K562 (cell line): ENCODE results near the gene KIRREL1. TPM values are rescaled to one million over a fixed set of nuclear protein-coding genes. Genes with fewer than 3 reads are reported as not detected.
A peak's percentile ranks its signal among the peaks of the same experiment; 100 is the strongest.

ENCODE experiments used
- ATAC-seq: fragments of 200-7000 bp; cut with Tn5 transposase; 3 replicates; pipeline ENCODE4 v1.9.1; 2020; ENCODE audit warnings: moderate library complexity
- BruUV-seq: library from RNA; stranded (reverse); fragments of 400-500 nt; replicated peaks from 2 replicates; lab custom pipeline; 2021; lab: Mats Ljungman, UMichigan
- CTCF ChIA-PET: fragments of 300-600 bp; formaldehyde crosslinking; extraction: SDS; loops from one replicate; lab custom pipeline; 2021; ENCODE audit warnings: low intra/inter-chr PET ratio; lab: Yijun Ruan, JAX
- POLR2A ChIA-PET: fragments of 300-600, 350-650 bp; sonication (Branson Sonifier 250); formaldehyde crosslinking; extraction: SDS; loops from one replicate; lab custom pipeline; 2021; ENCODE audit warnings: antibody characterized with exemption, inconsistent platforms; lab: Yijun Ruan, JAX
- DNase-seq, 4 experiments: peaks; one replicate each; pipeline versions ENCODE4 v3.0.0 to v3.0.0-alpha.2; 2011 to 2018; ENCODE audit warnings: low spot score in 3 of 4, mixed read lengths in 3 of 4; ENCODE audit errors: extremely low read depth in 1 of 4
- FAIRE-seq: peaks from 2 replicates; lab custom pipeline; 2011; peaks lifted over from hg19 to GRCh38; lab: Jason Lieb, UNC
- H2AFZ ChIP-seq: 2 replicates; pipeline ENCODE4 v1.6.0; 2011; ENCODE audit warnings: low read depth, low read length, control low read depth, inconsistent platforms
- H3K27ac ChIP-seq: fragments of 200-600 bp; 3 replicates; pipeline ENCODE4 v1.8.0; 2011; ENCODE audit warnings: low read depth, mild to moderate bottlenecking, control low read depth, inconsistent platforms, low read length, moderate library complexity, mixed read lengths; ENCODE audit errors: extremely low read depth
- H3K27me3 ChIP-seq, 2 experiments: fragments of 300-600 bp in 1 of 2; 2 replicates in 1 of 2; 3 replicates in 1 of 2; pipeline versions ENCODE4 v1.6.0 to v1.8.0; 2011; ENCODE audit warnings: inconsistent platforms in 2 of 2, low read length in 2 of 2, mild to moderate bottlenecking in 1 of 2, mixed read lengths in 1 of 2, moderate library complexity in 1 of 2; ENCODE audit not compliant: control insufficient read depth in 2 of 2, insufficient read depth in 2 of 2
- H3K36me3 ChIP-seq: fragments of 300-600 bp; 3 replicates; pipeline ENCODE4 v1.8.0; 2011; ENCODE audit warnings: mild to moderate bottlenecking, low read length, inconsistent platforms; ENCODE audit not compliant: control insufficient read depth, insufficient read depth
- H3K4me1 ChIP-seq, 2 experiments: fragments of 200-600 bp in 1 of 2; replicated peaks in 1 of 2; 2 replicates in 1 of 2; 3 replicates in 1 of 2; pipeline versions ENCODE4 v1.5.1 to v1.8.0; 2011; ENCODE audit warnings: inconsistent platforms in 2 of 2, low read length in 2 of 2, mild to moderate bottlenecking in 1 of 2, mixed read lengths in 1 of 2, moderate library complexity in 1 of 2; ENCODE audit not compliant: control insufficient read depth in 2 of 2, insufficient read depth in 2 of 2
- H3K4me2 ChIP-seq: 2 replicates; pipeline ENCODE4 v1.6.1; 2011; ENCODE audit warnings: low read length, control low read depth, inconsistent platforms, mixed read lengths; ENCODE audit not compliant: insufficient read depth
- H3K4me3 ChIP-seq: fragments of 200-600 bp; sonication (generic), shearing (Covaris generic); 2 replicates; pipeline ENCODE4 v1.5.1; 2016; ENCODE audit warnings: control low read depth, inconsistent platforms
- H3K79me2 ChIP-seq: fragments of 200-600 bp; 3 replicates; pipeline ENCODE4 v1.8.0; 2011; ENCODE audit warnings: low read length, inconsistent platforms; ENCODE audit not compliant: control insufficient read depth, insufficient read depth
- H3K9ac ChIP-seq, 2 experiments: 2 replicates each; pipeline versions ENCODE4 v1.6.0 to v1.6.1; 2011; ENCODE audit warnings: low read depth in 2 of 2, low read length in 2 of 2, control low read depth in 1 of 2, inconsistent platforms in 1 of 2, mild to moderate bottlenecking in 1 of 2, mixed read lengths in 1 of 2; ENCODE audit not compliant: insufficient read depth in 1 of 2
- H3K9me1 ChIP-seq: one replicate; pipeline ENCODE4 v1.6.0; 2011; ENCODE audit warnings: inconsistent platforms, mild to moderate bottlenecking, low read length, moderate library complexity; ENCODE audit not compliant: control insufficient read depth, insufficient read depth
- H3K9me3 ChIP-seq: replicated peaks from 2 replicates; pipeline ENCODE4 v1.5.1; 2011; ENCODE audit warnings: low read depth, low read length, inconsistent platforms; ENCODE audit not compliant: control insufficient read depth, insufficient read depth
- H4K20me1 ChIP-seq: replicated peaks from 2 replicates; pipeline ENCODE4 v1.6.1; 2011; ENCODE audit warnings: low read length, inconsistent platforms, mixed read lengths; ENCODE audit not compliant: control insufficient read depth, insufficient read depth
- GATAD2B ChIP-seq: fragments of 450-650 bp; IDR thresholded peaks from 2 replicates; pipeline ENCODE4 v1.6.1; 2017; ENCODE audit warnings: mild to moderate bottlenecking, borderline replicate concordance
- JUNB ChIP-seq: fragments of 450-650 bp; formaldehyde crosslinking; conservative IDR thresholded peaks from 2 replicates; pipeline ENCODE4 v1.4.0; 2020; ENCODE audit warnings: mild to moderate bottlenecking
- KAT7 ChIP-seq: sonication (generic); formaldehyde crosslinking; IDR thresholded peaks from 2 replicates; pipeline ENCODE4 v1.8.0; 2022; ENCODE audit warnings: missing genetic modification reagents, mild to moderate bottlenecking, borderline replicate concordance
- NCOA6 ChIP-seq: fragments of 450-650 bp; IDR thresholded peaks from 2 replicates; pipeline ENCODE4 v1.6.1; 2017; ENCODE audit warnings: mild to moderate bottlenecking
- RBM14 ChIP-seq: fragments of 200-400 bp; formaldehyde crosslinking; IDR thresholded peaks from 2 replicates; pipeline ENCODE4 v1.6.1; 2018; ENCODE audit warnings: low read depth, mild to moderate bottlenecking, low read length, moderate library complexity, borderline replicate concordance; ENCODE audit not compliant: insufficient read depth
- SAP30 ChIP-seq: fragments of 200-600 bp; sonication (generic); IDR thresholded peaks from 2 replicates; pipeline ENCODE4 v1.6.1; 2012; ENCODE audit warnings: borderline replicate concordance, low read depth, mild to moderate bottlenecking, moderate library complexity, low read length, control low read depth, inconsistent platforms; ENCODE audit not compliant: insufficient read depth, poor library complexity, severe bottlenecking
- TCFL5 ChIP-seq: fragments of 250-450 bp; sonication (Bioruptor Pico); conservative IDR thresholded peaks from 2 replicates; pipeline ENCODE4 v1.6.1; 2021; ENCODE audit warnings: mild to moderate bottlenecking, moderate library complexity, matching md5 sums
- ZNF408 ChIP-seq: fragments of 250-450 bp; sonication (Bioruptor Pico); IDR thresholded peaks from 2 replicates; pipeline ENCODE4 v1.4.0; 2020; ENCODE audit warnings: low read depth, mild to moderate bottlenecking, moderate library complexity
- ZNF696 ChIP-seq: fragments of 250-450 bp; sonication (Bioruptor Pico); conservative IDR thresholded peaks from 2 replicates; pipeline ENCODE4 v1.4.0; 2020; ENCODE audit warnings: mild to moderate bottlenecking, moderate library complexity
- WGBS: fragments of 100-300 bp; shearing (Covaris generic); methylation state at CpG from one replicate; pipeline ENCODE4 v1.1.6; 2016; ENCODE audit warnings: low coverage, mixed read lengths; ENCODE audit not compliant: insufficient coverage; ENCODE audit errors: missing lambda C conversion rate; 5-methylcytosine and 5-hydroxymethylcytosine counted together
- in situ Hi-C: fragments of 300-500 bp; cut with MboI; formaldehyde crosslinking; loops from 4 replicates; pipeline ENCODE4 v1.15.0; 2018; ENCODE audit warnings: inconsistent platforms, mixed read lengths
- intact Hi-C: fragments of 100-400 bp; cut with micrococcal nuclease; formaldehyde crosslinking; loops from 2 replicates; pipeline ENCODE4 v1.14.2; 2022
- polyA plus RNA-seq, 8 experiments: library from polyadenylated mRNA; depleted of rRNA in 4 of 8; stranded (reverse) in 5 of 8; unstranded in 3 of 8; fragments of >200 nt; fragmentation: Nextera tagmentation in 2 of 8; fragmentation: Illumina TruSeq in 1 of 8; extraction: Ambion mirVana in 2 of 8; extraction: Trizol in 1 of 8; gene quantifications; 2 replicates each; pipeline versions ENCODE4 v1.2.1 to v1.2.3, GENCODE V29; 2011 to 2014; ENCODE audit warnings: inconsistent platforms in 1 of 8, missing spikeins in 1 of 8
- total RNA-seq, 7 experiments: library from RNA; depleted of rRNA in 6 of 7; stranded (reverse); fragments of >200 nt in 6 of 7; fragmentation: Illumina TruSeq in 2 of 7; extraction: Trizol in 2 of 7; gene quantifications; 2 replicates each; pipeline versions ENCODE4 v1.2.1 to v1.2.3, GENCODE V29; 2011 to 2021; ENCODE audit warnings: low replicate concordance in 1 of 7
- TF ChIP-seq, protein P1 (sequence below): fragments of 450-650 bp; IDR thresholded peaks from 2 replicates; pipeline ENCODE4 v1.6.1; 2017; ENCODE audit warnings: mild to moderate bottlenecking, moderate library complexity
- TF ChIP-seq, protein P2 (sequence below), 2 experiments: fragments of 450-650 bp in 1 of 2; sonication (generic) in 1 of 2; formaldehyde crosslinking; conservative IDR thresholded peaks; 2 replicates each; pipeline versions ENCODE4 v1.4.0 to v1.8.1; 2020 to 2022; ENCODE audit warnings: mild to moderate bottlenecking in 1 of 2, missing genetic modification reagents in 1 of 2

The KIRREL1 gene
- total and polyA plus RNA-seq, 9 of the 15 experiments (the other 6 are each of a cell fraction or from before 2014, with no cell fraction given), result under 0.01 to 0.22 (median 0.03) TPM; not detected in 3

DNA sequence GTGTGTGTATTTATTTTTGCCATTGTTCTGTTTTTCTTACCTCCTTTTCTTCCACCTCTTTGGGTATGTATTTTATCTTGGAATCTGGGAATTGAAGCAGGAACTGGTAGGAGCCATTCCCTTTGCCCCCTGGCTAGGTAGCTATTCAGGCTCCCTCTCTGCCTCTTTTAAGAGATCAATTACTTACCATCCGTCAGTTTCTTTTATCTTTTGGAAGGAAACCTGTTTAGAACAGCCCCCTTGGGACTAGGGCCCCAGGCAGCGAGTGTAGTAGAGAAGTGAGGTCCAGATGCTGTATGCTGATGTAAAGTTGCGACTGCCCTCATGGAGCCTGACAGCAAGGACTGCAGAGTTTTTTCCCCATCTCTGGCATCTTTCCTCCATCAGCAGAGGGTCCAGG is 41.6 kb downstream of the KIRREL1 start:
- FAIRE-seq, result no peak
- no peak for ATAC-seq
- Histone ChIP-seq H2AFZ (no peak overlapping the region), H3K4me1 (no peaks in the 10 kb centered on the region), H3K9me1 (no peaks in the 10 kb centered on the region), H3K4me3 (no peak overlapping the region), H3K27ac (no peak overlapping the region), H3K36me3 (no peaks in the 10 kb centered on the region), H3K9ac (no peak overlapping the region), H3K27me3 (peaks cover 6 to 33% of the 10 kb centered on the region in 2 experiments; a peak in 4 of 5 replicates), H4K20me1 (no peaks in the 10 kb centered on the region), H3K79me2 (no peaks in the 10 kb centered on the region), H3K9me3 (no peaks in the 10 kb centered on the region), H3K4me2 (no peak overlapping the region)
- no peak for DNase-seq
- WGBS, result 3% methylated on average over 3 of the region's 3 CpGs
- no peak for TF ChIP-seq ZNF696 (CRISPR knock-in tag)
- intact Hi-C loops, result no loop called here
- ChIA-PET POLR2A (interaction anchor here (1.1 kb wide), 1 partner anchor 45 kb away, joined by 4 read pairs; no protein-coding TSS in a partner anchor), CTCF (interaction anchor here (0.6 to 1.5 kb wide), 2 partner anchors 43 to 1411 kb away, joined by 3 to 10 read pairs; no protein-coding TSS in a partner anchor)
- BruUV-seq, result no TSS peak
- in situ Hi-C loops, result no loop called here

DNA sequence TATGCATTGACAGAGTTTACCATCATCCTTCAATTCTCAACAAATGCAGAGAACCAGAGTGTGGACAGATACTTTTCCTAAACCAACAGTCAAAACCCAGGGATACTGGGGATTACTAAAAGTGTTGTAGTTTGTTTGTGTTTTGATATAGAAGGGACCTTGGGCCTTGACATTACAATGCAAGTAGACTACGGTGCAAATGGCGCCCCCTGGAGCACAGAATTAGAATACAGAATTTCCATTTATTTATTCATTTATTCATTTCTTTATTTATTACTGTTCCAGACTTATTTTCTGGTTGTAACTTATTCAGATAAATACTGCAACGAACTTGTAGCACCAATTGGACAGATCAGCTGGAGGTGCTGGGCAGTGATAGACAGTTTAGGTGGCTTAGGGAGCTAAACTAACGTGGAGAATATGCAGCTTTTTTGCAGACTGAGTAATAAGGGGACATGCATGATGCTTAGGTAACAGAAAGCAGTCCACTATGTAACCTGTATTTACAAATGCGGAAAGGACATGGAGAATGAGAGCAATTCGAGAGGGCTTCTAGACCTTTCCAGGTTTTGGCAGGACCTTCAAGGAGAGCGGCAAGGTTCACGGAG is 42.6 kb downstream of the KIRREL1 start:
- CTCF ChIA-PET, result interaction anchor here (1.5 kb wide), 1 partner anchor 44 kb away, joined by 10 read pairs; no protein-coding TSS in a partner anchor
- in situ Hi-C loops (no loop called here), intact Hi-C loops (loop anchor here (1.0 kb wide), 1 partner anchor 44 kb away; no protein-coding TSS in a partner anchor)
- H3K36me3 ChIP-seq, result no peaks in the 10 kb centered on the region
- 6% methylated on average over 8 of the region's 8 CpGs for WGBS
- H3K9me3 ChIP-seq, result no peaks in the 10 kb centered on the region
- no peak overlapping the region for H2AFZ ChIP-seq
- no peak; the same call in 2 of the 3 replicates for ATAC-seq
- H4K20me1 ChIP-seq, result no peaks in the 10 kb centered on the region
- H3K9me1 ChIP-seq, result no peaks in the 10 kb centered on the region
- POLR2A ChIA-PET, result no interaction called here
- no peaks in the 10 kb centered on the region for H3K79me2 ChIP-seq
- H3K27me3 ChIP-seq, result peaks cover 6 to 33% of the 10 kb centered on the region in 2 experiments; a peak in 4 of 5 replicates
- no peaks in the 10 kb centered on the region for H3K4me1 ChIP-seq
- no peak overlapping the region for H3K27ac ChIP-seq
- H3K4me2 ChIP-seq, result no peak overlapping the region
- FAIRE-seq, result no peak
- no peak overlapping the region for H3K4me3 ChIP-seq
- BruUV-seq, result no TSS peak
- no peak overlapping the region for H3K9ac ChIP-seq
- DNase-seq, result peak in 3 of 4 experiments; percentile 27 to 41 (median 38)
- TF ChIP-seq, protein P1, sequence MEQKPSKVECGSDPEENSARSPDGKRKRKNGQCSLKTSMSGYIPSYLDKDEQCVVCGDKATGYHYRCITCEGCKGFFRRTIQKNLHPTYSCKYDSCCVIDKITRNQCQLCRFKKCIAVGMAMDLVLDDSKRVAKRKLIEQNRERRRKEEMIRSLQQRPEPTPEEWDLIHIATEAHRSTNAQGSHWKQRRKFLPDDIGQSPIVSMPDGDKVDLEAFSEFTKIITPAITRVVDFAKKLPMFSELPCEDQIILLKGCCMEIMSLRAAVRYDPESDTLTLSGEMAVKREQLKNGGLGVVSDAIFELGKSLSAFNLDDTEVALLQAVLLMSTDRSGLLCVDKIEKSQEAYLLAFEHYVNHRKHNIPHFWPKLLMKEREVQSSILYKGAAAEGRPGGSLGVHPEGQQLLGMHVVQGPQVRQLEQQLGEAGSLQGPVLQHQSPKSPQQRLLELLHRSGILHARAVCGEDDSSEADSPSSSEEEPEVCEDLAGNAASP, result no peak
- TF ChIP-seq RBM14 (no peak), SAP30 (no peak), JUNB (CRISPR knock-in tag) (no peak), KAT7 (CRISPR knock-in tag) (no peak), GATAD2B (no peak), ZNF408 (no peak), TCFL5 (CRISPR knock-in tag) (no peak), NCOA6 (no peak)
- TF ChIP-seq, protein P2, sequence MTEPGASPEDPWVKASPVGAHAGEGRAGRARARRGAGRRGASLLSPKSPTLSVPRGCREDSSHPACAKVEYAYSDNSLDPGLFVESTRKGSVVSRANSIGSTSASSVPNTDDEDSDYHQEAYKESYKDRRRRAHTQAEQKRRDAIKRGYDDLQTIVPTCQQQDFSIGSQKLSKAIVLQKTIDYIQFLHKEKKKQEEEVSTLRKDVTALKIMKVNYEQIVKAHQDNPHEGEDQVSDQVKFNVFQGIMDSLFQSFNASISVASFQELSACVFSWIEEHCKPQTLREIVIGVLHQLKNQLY (CRISPR knock-in tag; conservative IDR thresholded peaks at IDR 0.05), result no peak
